NCI-H2196 treated with DMSO at 0.1 percent for 48 hours (cell line): ENCODE results near the gene HARBI1.

Experiments used
- DNase-seq: peaks from one replicate; lab custom pipeline; 2025; ENCODE audit not compliant: unreplicated experiment; lab: John Stamatoyannopoulos, UW

The HARBI1 gene

GRCh38 chr11:46635557-46636139 lies 18.6 kb upstream of the HARBI1 start:
- no peak for DNase-seq

DNA sequence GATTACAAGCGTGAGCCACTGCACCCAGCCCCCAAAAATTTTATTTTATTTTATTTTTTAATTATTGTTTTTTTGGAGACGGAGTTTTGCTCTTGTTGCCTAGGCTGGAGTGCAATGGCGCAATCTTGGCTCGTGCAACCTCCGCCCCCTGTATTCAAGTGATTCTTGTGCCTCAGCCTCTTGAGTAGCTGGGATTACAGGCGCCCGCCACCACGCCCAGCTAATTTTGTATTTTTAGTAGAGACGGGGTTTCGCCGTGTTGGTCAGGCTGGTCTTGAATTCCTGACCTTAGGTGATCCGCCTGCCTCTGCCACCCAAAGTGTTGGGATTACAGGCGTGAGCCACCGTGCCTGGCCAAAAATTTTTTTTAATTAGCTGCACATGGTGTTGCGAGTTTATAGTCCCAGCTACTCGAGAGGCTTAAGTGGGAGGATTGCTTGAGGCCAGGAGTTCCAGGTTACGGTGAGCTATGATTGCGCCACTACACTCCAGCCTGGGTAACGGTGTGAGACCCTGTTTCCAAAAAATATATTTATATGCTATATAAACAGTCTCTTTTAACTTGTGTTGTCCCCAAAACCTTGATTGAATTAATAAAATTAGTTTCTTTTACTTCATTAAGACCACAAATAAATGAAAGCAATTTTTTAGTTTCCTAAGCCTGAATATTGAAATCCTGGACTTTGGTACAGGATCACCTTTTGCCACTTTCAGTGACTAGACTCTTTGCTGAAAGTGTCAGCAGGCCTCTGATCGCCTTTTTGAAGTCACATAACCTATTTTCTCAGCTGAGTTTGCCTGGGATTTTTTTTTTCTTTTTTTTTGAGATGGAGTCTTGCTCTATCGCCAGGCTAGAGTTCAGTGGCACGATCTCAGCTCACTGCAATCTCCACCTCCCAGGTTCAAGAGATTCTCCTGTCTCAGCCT lies 16.5 kb upstream of the HARBI1 start:
- no peak for DNase-seq

- DNase-seq = no peak
Measured at GRCh38 chr11:46632502-46632901, 15.5 kb upstream of the HARBI1 start.

DNA sequence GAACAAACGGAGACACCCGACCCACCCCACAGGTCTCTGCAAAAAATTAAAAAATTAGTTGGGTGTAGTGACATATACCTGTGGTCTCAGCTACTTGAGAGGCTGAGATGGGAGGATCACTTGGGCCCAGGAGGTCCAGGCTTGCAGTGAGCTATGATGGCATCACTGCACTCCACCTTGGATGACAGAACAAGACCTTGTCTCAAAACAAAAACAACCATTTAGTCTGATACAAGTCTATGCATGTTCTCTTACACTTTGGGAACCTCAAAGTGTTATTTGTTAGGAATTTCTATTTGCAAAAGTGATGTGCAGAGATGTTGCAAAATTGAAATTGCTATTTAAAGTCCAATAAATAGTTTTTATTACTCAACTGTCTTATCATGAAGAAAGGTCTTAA lies 14.6 kb upstream of the HARBI1 start:
- DNase-seq = no peak

GRCh38 chr11:46630237-46630636 lies 13.2 kb upstream of the HARBI1 start:
- DNase-seq = no peak

DNA sequence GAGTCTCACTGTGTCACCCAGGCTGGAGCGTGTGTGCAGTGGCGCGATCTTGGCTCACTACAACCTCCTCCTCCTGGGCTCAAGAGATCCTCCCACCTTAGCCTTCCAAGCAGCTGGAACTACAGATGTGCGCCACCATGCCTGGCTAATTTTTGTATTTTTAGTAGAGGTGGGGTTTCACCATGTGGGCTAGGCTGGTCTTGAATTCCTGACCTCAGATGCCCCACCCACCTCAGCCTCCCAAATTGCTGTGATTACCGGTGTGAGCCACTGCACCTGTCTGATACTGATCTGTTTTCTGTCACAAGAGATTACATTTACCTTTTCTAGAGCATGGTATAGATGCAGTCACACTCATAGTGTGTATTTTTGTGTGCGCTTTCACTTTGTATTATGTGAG lies 11.9 kb upstream of the HARBI1 start:
- no peak for DNase-seq

DNA sequence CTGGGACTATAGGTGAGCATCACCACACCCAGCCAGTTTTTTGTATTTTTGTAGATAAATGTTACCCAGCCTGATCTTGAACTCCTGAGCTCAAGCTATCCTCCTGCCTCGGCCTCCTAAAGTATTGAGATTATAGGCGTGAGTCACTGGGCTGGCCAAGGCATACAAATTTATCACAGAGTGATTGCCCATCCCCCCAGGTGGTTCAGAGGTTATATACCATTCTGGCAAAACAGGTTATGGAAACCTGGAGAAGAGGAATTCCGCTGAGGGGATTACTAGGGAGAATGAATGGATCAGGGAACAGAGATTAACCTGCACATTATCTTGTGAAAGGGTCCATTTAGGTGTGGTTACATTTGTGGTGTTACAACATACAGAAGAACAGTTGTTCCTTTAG lies 8.4 kb upstream of the HARBI1 start:
- no peak for DNase-seq

- DNase-seq = no peak
Measured at GRCh38 chr11:46618837-46619236, 1.8 kb upstream of the HARBI1 start.

DNA sequence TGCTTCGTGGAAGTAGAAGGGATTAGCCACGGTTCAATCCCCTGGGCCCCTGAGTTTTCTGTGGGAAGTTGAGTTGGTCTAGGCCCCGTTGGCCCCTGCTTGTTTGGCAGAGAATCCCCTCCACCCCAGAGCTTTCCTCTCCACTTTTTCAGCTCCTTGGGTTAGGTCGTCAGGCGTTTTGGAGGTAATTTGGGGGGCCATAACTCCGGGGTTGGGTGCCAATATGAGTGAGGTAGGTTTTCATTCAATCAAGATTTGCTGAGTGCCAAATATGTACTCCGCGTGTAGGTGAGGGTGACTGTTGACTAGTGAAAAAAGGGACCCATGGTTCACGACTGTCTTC lies 916 bp upstream of the HARBI1 start:
- no peak for DNase-seq

GRCh38 chr11:46616551-46617133 lies 385 bp downstream of the HARBI1 start:
- no peak for DNase-seq

DNA sequence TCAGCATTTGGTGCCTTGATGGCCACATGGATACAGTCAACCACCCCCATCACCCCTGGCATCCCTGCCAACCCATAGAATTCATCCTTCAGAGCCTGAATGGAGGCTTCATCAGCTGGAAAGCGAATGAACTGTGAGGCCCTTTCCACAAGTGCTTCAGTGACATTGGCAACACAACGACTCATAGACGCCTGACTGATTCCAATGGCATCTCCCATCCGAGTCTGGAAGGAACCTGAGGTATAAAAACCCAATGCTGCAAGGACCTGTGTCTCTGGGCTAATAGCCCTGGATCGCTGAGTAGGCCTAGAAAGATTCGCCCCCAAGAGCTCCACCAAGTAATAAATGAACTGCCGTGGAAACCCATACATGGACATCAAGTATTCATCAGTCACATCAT lies 1.3 kb downstream of the HARBI1 start:
- DNase-seq = no peak

GRCh38 chr11:46612326-46612725 lies 4.7 kb downstream of the HARBI1 start:
- DNase-seq = no peak

DNA sequence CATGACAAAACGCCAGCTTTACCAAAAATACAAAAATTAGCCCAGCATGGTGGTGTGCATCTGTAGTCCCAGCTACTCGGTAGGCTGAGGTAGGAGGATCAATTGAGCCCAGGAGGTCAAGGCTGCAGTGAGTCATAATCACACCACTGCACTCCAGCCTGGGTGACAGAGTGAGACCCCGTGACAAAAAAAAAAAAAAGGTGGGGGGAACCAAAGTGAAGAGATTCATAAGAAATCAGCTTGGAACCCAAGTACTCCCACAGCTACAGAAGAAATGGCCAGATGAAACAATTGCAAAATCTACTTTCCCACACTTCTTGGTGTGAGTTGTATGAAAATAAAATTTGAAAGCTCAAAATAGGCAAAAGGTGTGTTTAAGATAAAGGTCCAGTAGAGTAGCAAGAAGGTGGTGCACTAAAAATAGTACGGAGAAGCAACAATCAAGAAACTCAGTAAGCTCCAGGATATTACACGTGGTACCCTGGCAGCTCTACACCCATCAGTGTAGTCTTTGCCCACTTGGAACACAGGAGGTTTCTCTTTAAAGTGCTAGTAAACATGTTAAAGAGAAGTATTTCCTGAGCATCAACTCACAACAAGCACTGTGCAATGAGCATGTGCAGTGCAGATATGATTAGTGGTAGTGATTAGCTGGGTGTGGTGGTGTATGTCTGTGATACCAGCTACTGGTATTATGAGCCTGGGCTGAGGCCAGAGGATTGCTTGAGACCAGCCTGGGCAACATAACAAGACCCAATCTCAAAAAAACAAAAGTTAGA lies 5.3 kb downstream of the HARBI1 start:
- no peak for DNase-seq

DNA sequence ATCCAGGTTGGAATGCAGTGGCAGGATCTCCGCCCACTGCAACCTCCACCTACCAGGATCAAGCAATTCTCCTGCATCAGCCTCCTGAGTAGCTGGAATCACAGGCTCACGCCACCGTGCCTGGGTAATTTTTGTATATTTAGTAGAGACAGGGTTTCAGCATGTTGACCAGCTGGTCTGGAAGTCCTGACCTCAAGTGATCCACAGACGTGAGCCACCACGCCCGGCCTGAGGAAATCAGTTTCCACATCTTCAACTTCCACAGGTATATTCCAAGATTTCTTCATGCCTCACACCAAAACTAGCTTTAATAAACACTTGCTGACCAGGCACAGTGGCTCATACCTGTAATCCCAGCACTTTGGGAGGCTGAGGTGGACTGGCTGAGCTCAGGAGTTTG lies 7.6 kb downstream of the HARBI1 start:
- DNase-seq = no peak

DNA sequence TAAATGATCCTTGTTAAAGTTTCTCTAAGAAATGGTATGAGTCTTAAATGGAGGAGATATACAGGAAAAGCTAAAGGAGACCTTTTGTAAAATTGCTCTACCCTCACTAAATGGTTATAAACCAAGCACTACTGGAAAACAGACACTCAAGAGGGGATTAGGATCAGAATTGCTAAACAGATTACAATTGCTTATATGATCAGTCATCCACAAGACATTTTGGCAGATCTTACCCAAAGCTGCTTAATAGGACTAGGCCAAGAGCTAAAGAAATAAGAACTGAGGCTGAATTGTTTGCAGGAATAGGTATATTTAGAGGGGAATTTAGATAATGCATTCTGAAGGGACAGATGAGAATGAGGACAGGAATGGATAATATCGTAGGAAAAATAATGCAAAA lies 9.5 kb downstream of the HARBI1 start:
- no peak for DNase-seq

GRCh38 chr11:46604796-46605195 lies 12.2 kb downstream of the HARBI1 start:
- no peak for DNase-seq

DNA sequence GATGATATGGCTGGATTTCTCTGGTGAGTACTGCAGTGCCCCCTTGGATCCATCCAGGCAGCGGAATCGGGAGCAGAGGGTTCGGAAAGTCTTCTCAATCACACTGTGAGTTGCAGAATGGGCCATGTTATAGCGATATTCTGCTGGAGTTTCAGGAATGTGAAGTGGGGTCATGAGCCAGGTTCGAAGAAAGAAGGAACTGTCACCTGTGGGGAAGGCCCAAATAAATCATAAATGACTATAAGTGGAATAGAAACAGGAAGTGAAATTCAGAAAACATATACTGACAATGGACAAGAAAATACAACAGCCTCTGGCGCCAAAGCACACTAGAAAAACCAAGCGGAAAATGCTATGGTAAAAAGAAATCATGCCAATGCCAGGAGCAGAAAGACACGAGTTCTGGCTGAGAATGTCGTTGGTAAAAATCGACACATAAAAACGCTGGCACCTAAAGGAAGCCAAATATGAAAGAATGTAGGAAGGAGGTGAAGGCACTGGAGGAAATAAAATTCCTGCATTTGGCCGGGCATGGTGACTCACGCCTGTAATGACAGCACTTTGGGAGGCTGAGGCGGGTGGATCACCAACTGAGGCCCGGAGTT lies 13.2 kb downstream of the HARBI1 start:
- no peak for DNase-seq

DNA sequence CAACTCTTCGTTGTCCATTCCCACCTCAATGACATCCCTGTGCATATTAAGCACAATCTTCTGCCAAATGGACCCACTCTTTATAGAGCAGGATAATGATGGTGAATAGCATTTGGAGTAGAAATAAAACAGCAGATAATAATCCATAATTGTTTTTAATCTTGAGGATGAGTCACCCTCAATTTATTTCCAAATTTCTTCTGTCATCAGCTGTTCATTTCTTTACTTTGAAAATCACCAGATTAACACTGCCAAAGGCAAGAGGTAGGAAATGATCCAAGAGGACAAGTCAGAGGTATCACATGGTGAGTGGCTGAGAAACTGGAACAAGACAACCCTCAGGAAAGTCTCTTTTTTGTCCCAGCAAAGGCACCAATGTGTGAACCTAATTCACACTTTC lies 15.9 kb downstream of the HARBI1 start:
- no peak for DNase-seq

GRCh38 chr11:46600194-46600960 lies 16.6 kb downstream of the HARBI1 start:
- no peak for DNase-seq
